HG02610 (cell line): ENCODE data around the gene CABLES2.
A peak's percentile ranks its signal among the peaks of the same experiment; 100 is the strongest.

Experiments used
- ATAC-seq: cut with Tn5 transposase; IDR thresholded peaks from one replicate; pipeline ENCODE4 v1.9.1; 2021; ENCODE audit warnings: mild to moderate bottlenecking, moderate library complexity; ENCODE audit not compliant: unreplicated experiment

The CABLES2 gene

GRCh38 chr20:62350629-62351422 is 56.3 kb downstream of the CABLES2 start:
- ATAC-seq, result no peak

- no peak for ATAC-seq
These were observed 56.9 kb downstream of the CABLES2 start for GRCh38 chr20:62350098-62350628.

GRCh38 chr20:62349556-62350097 is 57.5 kb downstream of the CABLES2 start:
- ATAC-seq, result no peak

GRCh38 chr20:62348604-62349003 is 58.5 kb downstream of the CABLES2 start:
- no peak for ATAC-seq

GRCh38 chr20:62347445-62347844 is 59.6 kb downstream of the CABLES2 start:
- no peak for ATAC-seq

GRCh38 chr20:62347151-62347404 is 60.0 kb downstream of the CABLES2 start:
- no peak for ATAC-seq

GRCh38 chr20:62346398-62347150 is 60.5 kb downstream of the CABLES2 start:
- no peak for ATAC-seq

- ATAC-seq, result no peak
These were observed 61.3 kb downstream of the CABLES2 start for GRCh38 chr20:62345681-62346370.

GRCh38 chr20:62344782-62345181 is 62.3 kb downstream of the CABLES2 start:
- ATAC-seq, result no peak

GRCh38 chr20:62344092-62344491 is 63.0 kb downstream of the CABLES2 start:
- no peak for ATAC-seq

GRCh38 chr20:62342910-62343309 is 64.2 kb downstream of the CABLES2 start:
- no peak for ATAC-seq

- ATAC-seq, result peak; percentile 61
These were observed 67.4 kb downstream of the CABLES2 start for GRCh38 chr20:62339647-62340062.
